LHCN-M2 (cell line): ENCODE measurements around the gene UFD1. TPM values are rescaled to one million over a fixed set of nuclear protein-coding genes. Genes with fewer than 3 reads are reported as not detected.
A peak's percentile ranks its signal among the peaks of the same experiment; 100 is the strongest.

Experiments
- DNase-seq: peaks from one replicate; pipeline ENCODE4 v3.0.0-alpha.2; 2012; ENCODE audit warnings: low read depth
- total RNA-seq: library from RNA; depleted of rRNA; stranded (reverse); fragments of >200 nt; gene quantifications from 2 replicates; pipeline ENCODE4 v1.2.3, GENCODE V29; 2014

Gene UFD1
- total RNA-seq, 1 experiment from 2014 or later, result 81.3 TPM

- no peak for DNase-seq
Observed at GRCh38 chr22:19516378-19517170, 37.6 kb upstream of the UFD1 start.

- DNase-seq, result no peak
Observed at GRCh38 chr22:19515654-19516377, 36.8 kb upstream of the UFD1 start.

- DNase-seq, result peak; percentile 100
Observed at GRCh38 chr22:19514831-19515565, 36.0 kb upstream of the UFD1 start.

GRCh38 chr22:19513823-19514222 is 34.8 kb upstream of the UFD1 start:
- DNase-seq, result no peak

GRCh38 chr22:19510919-19511341 is 31.9 kb upstream of the UFD1 start:
- DNase-seq, result peak; percentile 98

GRCh38 chr22:19509923-19510322 is 30.9 kb upstream of the UFD1 start:
- DNase-seq, result no peak

- no peak for DNase-seq
Observed at GRCh38 chr22:19509191-19509590, 30.2 kb upstream of the UFD1 start.

- no peak for DNase-seq
Observed at GRCh38 chr22:19508024-19508776, 29.2 kb upstream of the UFD1 start.

GRCh38 chr22:19507534-19507861 is 28.5 kb upstream of the UFD1 start:
- no peak for DNase-seq

- no peak for DNase-seq
Observed at GRCh38 chr22:19506212-19506611, 27.2 kb upstream of the UFD1 start.

GRCh38 chr22:19505735-19506126 is 26.7 kb upstream of the UFD1 start:
- DNase-seq, result no peak

GRCh38 chr22:19504900-19505734 is 26.1 kb upstream of the UFD1 start:
- DNase-seq, result no peak

GRCh38 chr22:19503869-19504268 is 24.9 kb upstream of the UFD1 start:
- DNase-seq, result no peak

- no peak for DNase-seq
Observed at GRCh38 chr22:19503367-19503766, 24.4 kb upstream of the UFD1 start.

- no peak for DNase-seq
Observed at GRCh38 chr22:19501897-19502447, 23.0 kb upstream of the UFD1 start.

- DNase-seq, result no peak
Observed at GRCh38 chr22:19499880-19500242, 20.9 kb upstream of the UFD1 start.

GRCh38 chr22:19499236-19499879 is 20.4 kb upstream of the UFD1 start:
- no peak for DNase-seq

- DNase-seq, result no peak
Observed at GRCh38 chr22:19498866-19499190, 19.8 kb upstream of the UFD1 start.

- no peak for DNase-seq
Observed at GRCh38 chr22:19498154-19498865, 19.3 kb upstream of the UFD1 start.

- peak; percentile 94 for DNase-seq
Observed at GRCh38 chr22:19497245-19497644, 18.3 kb upstream of the UFD1 start.
